Measurements from ENCODE around the gene FHIT.

FHIT gene

GRCh38 chr3:59798372-59799086 is 1452.7 kb downstream of the FHIT start:
- DNase-seq = no peak

- no peak for DNase-seq
Measured at GRCh38 chr3:59797533-59797932, 1453.7 kb downstream of the FHIT start.

DNA sequence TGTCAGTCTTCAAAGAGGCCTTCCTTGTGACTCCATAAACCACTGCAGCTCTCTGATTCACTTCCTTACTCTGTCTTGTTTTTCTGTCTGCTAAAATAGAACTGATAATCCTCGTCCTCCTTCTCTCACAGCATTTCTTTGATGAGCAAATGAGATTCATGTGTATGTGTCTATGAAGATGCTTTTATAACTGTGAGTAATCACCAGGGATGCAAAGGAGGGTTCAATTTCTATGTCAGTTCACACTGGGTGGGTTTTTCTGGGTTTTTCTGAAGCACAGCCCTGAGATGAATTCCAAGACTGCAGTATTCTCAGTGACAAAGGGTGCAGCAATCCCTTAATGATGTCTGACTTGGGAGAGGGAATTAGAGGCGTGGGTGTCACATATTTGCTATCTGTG is 1454.8 kb downstream of the FHIT start:
- no peak for DNase-seq

DNA sequence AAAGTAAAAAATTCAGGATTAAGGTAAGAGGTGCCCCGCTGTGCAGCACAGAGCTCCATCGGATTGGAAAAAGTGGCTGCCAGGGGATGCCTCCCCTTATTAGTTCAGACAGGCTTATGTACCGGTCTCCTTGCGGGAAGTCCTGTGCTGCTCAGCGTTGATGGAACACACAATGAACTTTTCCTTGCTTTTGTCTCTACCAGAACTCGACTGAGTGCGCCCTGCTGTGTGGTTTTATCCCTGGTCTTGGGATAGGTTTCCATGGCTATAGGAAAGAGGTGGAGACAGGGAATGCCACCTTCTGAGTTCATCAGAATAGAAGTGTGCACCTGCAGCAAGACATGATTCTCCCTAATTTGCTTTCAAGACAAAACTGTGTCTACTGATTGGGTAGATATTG is 1455.5 kb downstream of the FHIT start:
- no peak for DNase-seq

DNA sequence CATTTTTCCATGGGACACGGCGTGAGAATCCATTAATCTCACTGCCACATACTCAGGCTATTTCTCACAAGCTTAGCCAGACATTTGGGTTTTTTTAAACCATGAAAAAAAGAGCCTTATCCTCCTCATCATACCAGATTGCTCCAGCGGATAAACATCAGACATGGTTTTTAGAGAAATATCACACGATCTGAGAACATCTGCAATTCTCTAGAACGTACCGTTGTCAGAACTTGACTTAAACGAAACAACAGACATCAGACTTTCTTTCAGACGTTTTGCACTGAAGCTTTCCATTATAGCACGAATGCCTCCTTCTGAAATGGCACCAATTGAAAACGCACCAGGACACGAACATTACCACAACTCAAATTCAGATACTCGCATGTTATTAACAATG is 1457.3 kb downstream of the FHIT start:
- DNase-seq = no peak

GRCh38 chr3:59791774-59792308 is 1459.4 kb downstream of the FHIT start:
- DNase-seq = no peak

- DNase-seq = no peak
Measured at GRCh38 chr3:59790241-59790640, 1461.0 kb downstream of the FHIT start.

GRCh38 chr3:59788801-59789200 is 1462.5 kb downstream of the FHIT start:
- no peak for DNase-seq

DNA sequence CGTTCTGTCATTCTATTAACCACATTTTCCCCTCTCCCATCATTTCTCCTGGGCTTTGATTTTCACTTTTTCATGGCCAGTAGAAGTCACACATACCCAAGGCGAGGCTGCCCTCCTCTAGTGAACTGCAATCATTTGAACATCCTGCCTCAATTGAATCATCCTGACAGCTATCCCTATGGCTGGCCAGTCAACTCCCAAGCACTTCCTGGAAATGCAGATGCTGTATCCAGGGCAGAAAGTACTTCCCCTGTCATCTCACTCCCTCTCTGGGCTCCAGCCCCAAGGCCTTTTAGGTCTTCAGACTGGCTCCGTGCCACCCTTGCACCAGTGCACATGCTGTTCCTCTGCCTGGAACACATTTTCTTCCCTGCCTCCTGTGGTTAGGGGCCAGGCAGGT is 1463.1 kb downstream of the FHIT start:
- no peak for DNase-seq

- no peak for DNase-seq
Measured at GRCh38 chr3:59786374-59786773, 1464.9 kb downstream of the FHIT start.

DNA sequence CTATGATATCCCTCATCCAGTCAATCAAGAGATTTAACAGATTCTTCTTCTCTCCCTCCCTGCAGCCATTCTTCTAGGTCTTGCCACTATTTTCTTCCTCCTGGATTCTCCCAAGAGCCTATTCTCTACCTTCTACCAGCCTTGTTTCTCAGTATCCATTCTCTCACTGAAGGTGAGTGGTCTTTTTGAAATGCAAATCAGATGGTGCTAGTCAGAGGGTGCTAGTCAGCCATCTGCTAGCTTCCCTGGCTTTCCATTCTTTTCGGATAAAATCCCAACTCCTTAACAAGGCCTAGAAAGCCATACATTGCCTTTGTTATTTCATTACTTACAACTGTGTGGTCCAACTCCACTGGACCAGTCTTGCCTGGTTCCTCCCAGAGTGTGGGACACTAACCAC is 1467.1 kb downstream of the FHIT start:
- DNase-seq = no peak

- DNase-seq = no peak
Measured at GRCh38 chr3:59783468-59783988, 1467.7 kb downstream of the FHIT start.

DNA sequence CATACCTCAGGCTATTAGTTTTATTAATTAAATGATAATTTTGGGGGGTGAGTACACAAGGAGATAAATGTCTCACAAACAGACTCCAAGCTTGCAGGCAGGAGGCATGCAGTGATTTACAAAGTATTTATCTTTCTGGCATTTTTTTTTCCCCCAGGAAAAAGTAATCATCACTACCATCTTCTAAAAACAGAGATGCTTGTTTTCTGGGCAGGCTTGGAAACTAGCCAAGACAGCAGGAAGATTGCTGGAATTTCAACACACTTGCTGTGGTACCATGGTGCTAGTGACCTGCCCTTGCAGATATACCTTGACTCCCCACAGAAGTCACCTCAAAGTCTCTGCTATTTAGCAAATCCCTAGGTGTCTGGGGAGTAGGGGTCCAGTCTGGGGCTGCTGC is 1468.6 kb downstream of the FHIT start:
- DNase-seq = no peak

DNA sequence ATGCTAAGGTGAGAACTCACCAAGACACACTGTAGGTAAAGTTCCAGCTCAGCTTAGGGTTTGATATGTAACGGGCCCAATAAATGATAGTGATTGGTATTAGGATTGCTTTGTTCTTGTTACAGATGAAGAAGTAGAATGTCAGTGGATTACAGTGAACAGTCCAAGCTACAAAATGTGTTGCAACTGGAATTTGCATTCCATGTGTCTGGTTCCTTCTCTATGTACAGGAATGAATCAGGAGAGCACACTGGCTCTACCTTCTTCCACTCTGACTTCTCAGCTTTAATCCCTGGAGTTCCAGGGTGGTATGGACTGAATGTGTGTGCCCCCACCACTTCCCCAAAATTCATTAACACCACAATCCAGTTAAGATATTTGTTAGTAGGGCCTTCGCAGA is 1471.0 kb downstream of the FHIT start:
- no peak for DNase-seq

- DNase-seq = no peak
Measured at GRCh38 chr3:59779260-59779659, 1472.0 kb downstream of the FHIT start.

- DNase-seq = no peak
Measured at GRCh38 chr3:59777667-59778077, 1473.6 kb downstream of the FHIT start.

- DNase-seq = no peak
Measured at GRCh38 chr3:59777066-59777465, 1474.2 kb downstream of the FHIT start.

DNA sequence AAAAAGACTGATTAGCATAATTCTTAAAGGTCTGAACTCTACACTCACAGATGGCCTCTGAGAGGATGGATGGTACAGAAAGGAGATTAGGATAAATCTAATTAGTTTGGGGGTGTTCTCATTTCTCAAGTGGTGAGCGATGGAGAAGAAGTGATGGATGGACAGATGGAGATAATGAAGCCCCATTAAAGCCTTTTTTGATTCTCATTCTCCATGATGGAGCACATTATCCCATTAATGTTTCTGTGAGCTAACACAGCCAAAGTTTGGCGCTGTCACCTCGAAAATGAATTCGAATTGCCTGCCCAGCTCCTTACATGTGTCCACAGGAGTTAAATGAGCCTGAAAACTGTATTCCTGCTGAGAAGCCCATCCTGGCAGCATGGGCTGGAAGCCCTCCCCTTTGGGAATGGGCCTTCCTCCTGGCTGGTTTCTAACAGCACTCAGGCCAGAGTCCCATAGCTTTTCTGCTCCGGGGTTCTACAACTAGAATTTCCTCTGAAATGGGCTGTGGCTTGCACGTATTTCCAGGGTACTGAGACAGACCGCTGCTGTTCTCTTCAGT is 1475.4 kb downstream of the FHIT start:
- DNase-seq = no peak

DNA sequence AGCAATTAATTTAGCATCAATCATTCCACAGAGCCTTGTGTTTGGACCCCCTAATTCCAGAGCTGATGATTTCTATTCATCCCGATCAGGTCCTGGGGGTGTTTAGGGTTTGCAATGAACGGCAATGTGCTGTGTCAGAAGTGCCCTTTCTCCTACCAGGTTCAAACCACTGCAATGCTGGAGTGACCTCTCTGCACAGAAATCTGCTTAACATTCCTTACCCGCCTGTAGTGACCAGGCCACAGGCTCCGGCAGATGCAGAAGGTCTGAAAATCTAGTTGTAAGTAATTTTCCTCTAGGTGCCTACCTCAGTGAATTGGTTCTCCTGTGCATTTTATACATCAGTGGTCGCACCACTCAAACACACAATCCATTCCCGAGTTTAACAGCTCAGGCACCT is 1476.1 kb downstream of the FHIT start:
- no peak for DNase-seq

DNA sequence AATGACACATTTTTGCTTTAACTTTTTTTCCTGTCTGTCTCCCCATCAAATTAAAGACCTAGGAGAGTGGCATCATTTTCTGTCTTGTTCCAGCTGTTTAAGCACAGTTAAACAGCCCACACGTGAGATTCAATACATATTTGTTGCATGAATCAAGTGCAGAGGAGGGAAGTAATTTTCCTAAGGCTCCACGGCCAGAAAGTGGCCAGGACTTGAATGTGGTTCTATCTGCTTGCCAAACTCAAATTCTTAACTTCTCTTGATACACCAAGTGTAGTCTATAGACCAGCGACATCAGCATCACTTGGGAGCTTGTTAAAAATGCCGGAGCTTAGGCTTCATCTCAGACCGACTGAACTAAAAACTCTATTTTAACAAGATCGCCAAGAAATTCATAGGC is 1476.6 kb downstream of the FHIT start:
- no peak for DNase-seq

DNA sequence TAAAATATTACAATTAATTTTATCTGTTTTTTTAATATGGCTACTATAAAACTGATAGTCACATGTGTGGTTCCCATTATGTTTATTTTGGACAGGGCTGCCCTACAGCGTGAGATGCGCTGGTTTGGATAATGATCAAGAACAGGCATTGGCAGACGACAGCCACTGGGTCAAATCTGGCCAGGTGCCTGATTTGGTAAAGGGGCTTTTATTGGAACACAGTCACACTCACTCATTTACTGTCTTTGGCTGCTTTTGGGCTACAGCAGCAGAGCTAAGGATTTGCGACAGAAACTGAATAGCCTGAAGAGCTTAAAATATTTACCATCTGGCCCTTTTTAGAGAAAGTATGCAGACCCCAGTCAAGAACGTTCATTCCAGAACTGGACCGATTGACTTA is 1477.3 kb downstream of the FHIT start:
- DNase-seq = no peak

DNA sequence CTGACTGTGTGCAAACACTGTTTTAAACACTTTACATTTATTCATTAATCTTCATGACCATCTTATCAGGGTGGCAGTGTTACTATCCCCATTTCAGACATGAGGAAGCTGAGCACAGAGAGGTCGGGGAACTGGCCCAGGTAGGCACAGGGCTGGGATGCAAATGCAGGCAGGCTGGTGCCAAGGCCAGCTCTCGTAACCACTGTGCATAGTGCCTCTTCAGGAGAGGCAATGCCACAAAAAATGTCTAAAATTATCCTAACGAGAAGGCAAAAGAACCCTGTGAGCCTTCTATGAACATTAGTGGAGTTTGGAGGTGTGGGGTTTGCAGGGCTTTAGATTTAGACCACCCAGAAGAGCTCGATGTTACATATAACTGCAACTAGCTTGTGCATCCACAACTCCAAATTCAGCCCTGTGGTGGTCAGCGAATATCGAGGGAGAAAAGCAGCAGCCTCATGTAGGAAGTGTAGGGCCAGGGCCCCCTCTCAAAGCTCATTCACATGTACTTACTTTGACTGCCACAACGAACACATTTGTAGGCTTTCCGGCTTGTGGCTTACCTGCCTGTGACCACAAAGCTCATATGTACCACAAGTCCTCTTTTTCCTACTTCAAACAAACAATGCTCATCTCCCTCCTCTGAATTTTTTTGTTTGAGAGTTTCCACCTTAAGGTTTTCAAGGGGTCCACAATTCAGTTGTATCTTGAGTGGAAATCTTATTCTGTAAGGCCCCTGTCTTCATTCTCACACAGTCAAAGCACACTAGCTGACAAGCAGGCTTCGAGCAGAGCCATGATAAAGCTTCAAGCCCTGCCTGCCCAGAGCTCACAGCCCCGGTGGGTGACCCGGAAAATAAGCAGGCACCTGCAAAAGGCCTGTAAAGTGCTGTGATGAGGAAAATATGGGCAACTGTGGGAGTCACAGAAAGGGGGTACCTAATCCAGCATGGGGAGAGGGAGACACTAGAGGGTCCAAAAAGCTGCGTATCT is 1478.5 kb downstream of the FHIT start:
- DNase-seq = no peak

- DNase-seq = no peak
Measured at GRCh38 chr3:59771768-59772181, 1479.5 kb downstream of the FHIT start.

All from NCI-H2081 treated with DMSO at 0.1 percent for 48 hours (cell line).